ENCODE data around the gene VSTM1. TPM values are rescaled to one million over a fixed set of nuclear protein-coding genes. Genes with fewer than 3 reads are reported as not detected.

VSTM1 gene
- total RNA-seq, 2 donors from 2014 or later, result not detected

DNA sequence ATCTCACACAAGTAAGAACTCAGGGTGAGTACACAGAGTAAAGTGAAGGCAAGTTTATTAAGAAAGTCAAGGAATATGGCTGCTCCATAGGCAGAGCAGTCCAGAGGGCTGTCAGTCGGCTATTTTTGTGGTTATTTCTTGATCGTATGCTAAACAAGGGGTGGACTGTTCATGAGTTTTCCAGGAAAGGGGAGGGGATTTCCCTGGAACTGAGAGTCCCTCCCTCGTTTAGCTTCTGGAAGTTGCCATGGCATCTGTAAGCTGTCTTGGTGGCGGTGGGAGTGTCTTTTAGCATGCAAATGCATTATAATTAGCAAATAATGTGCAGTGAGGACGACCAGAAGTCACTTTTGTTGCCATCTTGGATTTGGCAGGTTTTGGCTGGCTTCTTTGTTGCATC lies 5.8 kb upstream of the VSTM1 start:
- ATAC-seq (ENCODE audit: insufficient number of reproducible peaks, low FRiP score, low read depth) (no peak), DNase-seq (ENCODE audit: low spot score) (no peak)
- H3K36me3 ChIP-seq, result no peaks in the 10 kb centered on the region
- no peak for TF ChIP-seq CTCF (IDR thresholded peaks at IDR 0.05)
- no peak overlapping the region for H3K27ac ChIP-seq
- H3K4me3 ChIP-seq, result no peak overlapping the region
- no peaks in the 10 kb centered on the region for H3K27me3 ChIP-seq (replicated peaks; ENCODE audit: insufficient read depth)
- H3K4me1 ChIP-seq (ENCODE audit: control insufficient read depth in 1 of 2, low read depth in 2 of 2), result no peaks in the 10 kb centered on the region
- H3K9me3 ChIP-seq, result no peaks in the 10 kb centered on the region

- H3K4me1 ChIP-seq (ENCODE audit: control insufficient read depth in 1 of 2, low read depth in 2 of 2), result no peaks in the 10 kb centered on the region
- TF ChIP-seq CTCF (IDR thresholded peaks at IDR 0.05), result no peak
- ATAC-seq (ENCODE audit: insufficient number of reproducible peaks, low FRiP score, low read depth), result no peak
- no peaks in the 10 kb centered on the region for H3K9me3 ChIP-seq
- no peak overlapping the region for H3K4me3 ChIP-seq
- no peaks in the 10 kb centered on the region for H3K36me3 ChIP-seq
- H3K27ac ChIP-seq, result no peak overlapping the region
- no peak for DNase-seq (ENCODE audit: low spot score)
- no peaks in the 10 kb centered on the region for H3K27me3 ChIP-seq (replicated peaks; ENCODE audit: insufficient read depth)
Observed at GRCh38 chr19:54062643-54063042, 1.1 kb downstream of the VSTM1 start.

- no peak for DNase-seq (ENCODE audit: low spot score)
- ATAC-seq (ENCODE audit: insufficient number of reproducible peaks, low FRiP score, low read depth), result no peak
- H3K27me3 ChIP-seq (replicated peaks; ENCODE audit: insufficient read depth), result no peaks in the 10 kb centered on the region
Observed at GRCh38 chr19:54047616-54048015, 16.1 kb downstream of the VSTM1 start.

DNA sequence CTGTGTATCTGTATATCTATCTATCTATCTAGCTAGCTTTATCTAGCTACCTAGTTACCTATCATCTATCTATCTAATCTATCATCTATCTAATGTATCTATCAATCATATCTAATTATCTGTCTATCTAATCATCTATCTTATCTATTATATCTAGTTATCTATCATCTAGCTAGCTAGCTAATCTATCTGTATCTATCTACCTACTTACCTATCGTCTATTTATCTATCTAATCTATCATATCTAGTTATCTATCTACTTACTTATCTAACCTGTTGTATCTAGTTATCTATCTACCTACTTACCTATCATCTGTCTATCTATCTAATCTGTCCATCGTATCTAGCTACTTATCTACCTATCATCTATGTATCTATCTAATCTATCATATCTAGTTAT lies 17.9 kb downstream of the VSTM1 start:
- no peak for DNase-seq (ENCODE audit: low spot score)
- H3K9me3 ChIP-seq, result no peaks in the 10 kb centered on the region
- ATAC-seq (ENCODE audit: insufficient number of reproducible peaks, low FRiP score, low read depth), result no peak

More at GRCh38 chr19:54047616-54048015, 16.1 kb downstream of the VSTM1 start:
- TF ChIP-seq CTCF (IDR thresholded peaks at IDR 0.05), result no peak
- Histone ChIP-seq H3K4me1 (ENCODE audit: control insufficient read depth in 1 of 2, low read depth in 2 of 2) (no peaks in the 10 kb centered on the region), H3K36me3 (no peaks in the 10 kb centered on the region), H3K4me3 (no peak overlapping the region), H3K27ac (no peak overlapping the region), H3K9me3 (no peaks in the 10 kb centered on the region)

GRCh38 chr19:54042989-54043388 lies 20.7 kb downstream of the VSTM1 start:
- no peak overlapping the region for H3K27ac ChIP-seq
- DNase-seq (ENCODE audit: low spot score) (no peak), ATAC-seq (ENCODE audit: insufficient number of reproducible peaks, low FRiP score, low read depth) (no peak)
- TF ChIP-seq CTCF (IDR thresholded peaks at IDR 0.05), result no peak
- no peaks in the 10 kb centered on the region for H3K36me3 ChIP-seq
- no peaks in the 10 kb centered on the region for H3K9me3 ChIP-seq
- no peak overlapping the region for H3K4me3 ChIP-seq
- H3K4me1 ChIP-seq (ENCODE audit: control insufficient read depth in 1 of 2, low read depth in 2 of 2), result no peaks in the 10 kb centered on the region
- no peaks in the 10 kb centered on the region for H3K27me3 ChIP-seq (replicated peaks; ENCODE audit: insufficient read depth)

More for the DNA sequence above, 17.9 kb downstream of the VSTM1 start:
- no peak overlapping the region for H3K27ac ChIP-seq
- H3K27me3 ChIP-seq (replicated peaks; ENCODE audit: insufficient read depth), result no peaks in the 10 kb centered on the region
- H3K4me1 ChIP-seq (ENCODE audit: control insufficient read depth in 1 of 2, low read depth in 2 of 2), result no peaks in the 10 kb centered on the region
- no peak overlapping the region for H3K4me3 ChIP-seq
- no peak for TF ChIP-seq CTCF (IDR thresholded peaks at IDR 0.05)
- no peaks in the 10 kb centered on the region for H3K36me3 ChIP-seq

All from thoracic aorta (tissue), 2 donors.